ENCODE measurements around the gene KCNJ4.
"Not testable (repeated sequence)": the region's sequence is repeated elsewhere in the genome, so short reads cannot be mapped to it uniquely, and the experiment has no call there.

Gene KCNJ4

GRCh38 chr22:38395944-38396343 is 59.1 kb downstream of the KCNJ4 start:
- not testable (repeated sequence) for H2AK5ac ChIP-seq (ENCODE audit: low read length); H2BK120ac ChIP-seq (ENCODE audit: insufficient read depth, low read length, poor library complexity); H3K9me3 ChIP-seq (ENCODE audit: insufficient read depth, low read depth, low read length); H3K4me3 ChIP-seq (ENCODE audit: low read depth, low read length); H3K27ac ChIP-seq (ENCODE audit: low read depth, low read length); H3K79me1 ChIP-seq (ENCODE audit: low read length); H2BK5ac ChIP-seq (ENCODE audit: low read depth, low read length, poor library complexity); DNase-seq; H3K14ac ChIP-seq (ENCODE audit: low read length); H3K36me3 ChIP-seq (ENCODE audit: control insufficient read depth in 1 of 2, insufficient read depth in 2 of 2, low read length in 2 of 2); H3K18ac ChIP-seq (ENCODE audit: low read length); H4K91ac ChIP-seq (ENCODE audit: low read depth, low read length); H4K8ac ChIP-seq (ENCODE audit: low read depth, low read length); H2BK12ac ChIP-seq (ENCODE audit: low read length); H4K12ac ChIP-seq (ENCODE audit: low read depth, low read length); H3K9ac ChIP-seq (ENCODE audit: low read length); H2AFZ ChIP-seq (ENCODE audit: insufficient read depth, low read length, poor library complexity); H3K4ac ChIP-seq (ENCODE audit: low read depth, low read length); H3K4me1 ChIP-seq (ENCODE audit: control insufficient read depth in 1 of 2, insufficient read depth in 2 of 2, low read length in 2 of 2); H3K23ac ChIP-seq (ENCODE audit: low read length); H3K27me3 ChIP-seq (ENCODE audit: insufficient read depth, low read length)
- Histone ChIP-seq H3K79me2 (ENCODE audit: control insufficient read depth, insufficient read depth, low read length, poor library complexity) (peaks cover 11% of the 10 kb centered on the region), H3K4me2 (ENCODE audit: low read length) (peak overlapping the region; percentile 13)

GRCh38 chr22:38394929-38395624 is 59.9 kb downstream of the KCNJ4 start:
- H3K18ac ChIP-seq (ENCODE audit: low read length); H3K23ac ChIP-seq (ENCODE audit: low read length); H2BK120ac ChIP-seq (ENCODE audit: insufficient read depth, low read length, poor library complexity); H4K8ac ChIP-seq (ENCODE audit: low read depth, low read length); H3K4ac ChIP-seq (ENCODE audit: low read depth, low read length); H3K79me1 ChIP-seq (ENCODE audit: low read length); H2BK5ac ChIP-seq (ENCODE audit: low read depth, low read length, poor library complexity); H3K27me3 ChIP-seq (ENCODE audit: insufficient read depth, low read length); H3K4me3 ChIP-seq (ENCODE audit: low read depth, low read length); H3K27ac ChIP-seq (ENCODE audit: low read depth, low read length); H4K91ac ChIP-seq (ENCODE audit: low read depth, low read length); H4K12ac ChIP-seq (ENCODE audit: low read depth, low read length); H2AFZ ChIP-seq (ENCODE audit: insufficient read depth, low read length, poor library complexity); H2BK12ac ChIP-seq (ENCODE audit: low read length); H3K36me3 ChIP-seq (ENCODE audit: control insufficient read depth in 1 of 2, insufficient read depth in 2 of 2, low read length in 2 of 2); H3K9ac ChIP-seq (ENCODE audit: low read length); H3K9me3 ChIP-seq (ENCODE audit: insufficient read depth, low read depth, low read length); H3K14ac ChIP-seq (ENCODE audit: low read length); H2AK5ac ChIP-seq (ENCODE audit: low read length); H3K4me1 ChIP-seq (ENCODE audit: control insufficient read depth in 1 of 2, insufficient read depth in 2 of 2, low read length in 2 of 2); H3K4me2 ChIP-seq (ENCODE audit: low read length): not testable (repeated sequence)
- no CpG with 5 or more reads among the region's 6 CpGs for WGBS (ENCODE audit: extremely low coverage, insufficient coverage, insufficient read length)
- H3K79me2 ChIP-seq (ENCODE audit: control insufficient read depth, insufficient read depth, low read length, poor library complexity), result peaks cover 11% of the 10 kb centered on the region
- peak; percentile 13 to 60 for DNase-seq

GRCh38 chr22:38389428-38389818 is 65.6 kb downstream of the KCNJ4 start:
- not testable (repeated sequence) for H3K4me3 ChIP-seq (ENCODE audit: low read depth, low read length); H4K12ac ChIP-seq (ENCODE audit: low read depth, low read length); H2BK120ac ChIP-seq (ENCODE audit: insufficient read depth, low read length, poor library complexity); H3K36me3 ChIP-seq (ENCODE audit: control insufficient read depth in 1 of 2, insufficient read depth in 2 of 2, low read length in 2 of 2); H2BK5ac ChIP-seq (ENCODE audit: low read depth, low read length, poor library complexity); H3K27ac ChIP-seq (ENCODE audit: low read depth, low read length); H2BK12ac ChIP-seq (ENCODE audit: low read length); H3K4me1 ChIP-seq (ENCODE audit: control insufficient read depth in 1 of 2, insufficient read depth in 2 of 2, low read length in 2 of 2); H4K8ac ChIP-seq (ENCODE audit: low read depth, low read length); H3K18ac ChIP-seq (ENCODE audit: low read length); DNase-seq; H3K14ac ChIP-seq (ENCODE audit: low read length); H3K79me1 ChIP-seq (ENCODE audit: low read length); H4K91ac ChIP-seq (ENCODE audit: low read depth, low read length); H3K79me2 ChIP-seq (ENCODE audit: control insufficient read depth, insufficient read depth, low read length, poor library complexity); H3K9me3 ChIP-seq (ENCODE audit: insufficient read depth, low read depth, low read length); H3K27me3 ChIP-seq (ENCODE audit: insufficient read depth, low read length); H2AK5ac ChIP-seq (ENCODE audit: low read length); H2AFZ ChIP-seq (ENCODE audit: insufficient read depth, low read length, poor library complexity); H3K23ac ChIP-seq (ENCODE audit: low read length); H3K9ac ChIP-seq (ENCODE audit: low read length); H3K4me2 ChIP-seq (ENCODE audit: low read length)
- no CpG with 5 or more reads among the region's 4 CpGs for WGBS (ENCODE audit: extremely low coverage, insufficient coverage, insufficient read length)
- H3K4ac ChIP-seq (ENCODE audit: low read depth, low read length), result peak overlapping the region; percentile 75

- H3K9ac ChIP-seq (ENCODE audit: low read length); H3K4ac ChIP-seq (ENCODE audit: low read depth, low read length); H2BK5ac ChIP-seq (ENCODE audit: low read depth, low read length, poor library complexity); H2AFZ ChIP-seq (ENCODE audit: insufficient read depth, low read length, poor library complexity); DNase-seq; H3K79me1 ChIP-seq (ENCODE audit: low read length); H3K27ac ChIP-seq (ENCODE audit: low read depth, low read length); H4K12ac ChIP-seq (ENCODE audit: low read depth, low read length); H3K23ac ChIP-seq (ENCODE audit: low read length); H3K79me2 ChIP-seq (ENCODE audit: control insufficient read depth, insufficient read depth, low read length, poor library complexity); H3K4me2 ChIP-seq (ENCODE audit: low read length); H3K27me3 ChIP-seq (ENCODE audit: insufficient read depth, low read length); H3K4me3 ChIP-seq (ENCODE audit: low read depth, low read length); H4K91ac ChIP-seq (ENCODE audit: low read depth, low read length); H3K4me1 ChIP-seq (ENCODE audit: control insufficient read depth in 1 of 2, insufficient read depth in 2 of 2, low read length in 2 of 2); H2BK12ac ChIP-seq (ENCODE audit: low read length); H3K36me3 ChIP-seq (ENCODE audit: control insufficient read depth in 1 of 2, insufficient read depth in 2 of 2, low read length in 2 of 2); H3K18ac ChIP-seq (ENCODE audit: low read length); H3K14ac ChIP-seq (ENCODE audit: low read length); H2BK120ac ChIP-seq (ENCODE audit: insufficient read depth, low read length, poor library complexity); H2AK5ac ChIP-seq (ENCODE audit: low read length); H4K8ac ChIP-seq (ENCODE audit: low read depth, low read length); H3K9me3 ChIP-seq (ENCODE audit: insufficient read depth, low read depth, low read length): not testable (repeated sequence)
- no CpG with 5 or more reads among the region's 6 CpGs for WGBS (ENCODE audit: extremely low coverage, insufficient coverage, insufficient read length)
Measured at GRCh38 chr22:38388506-38389427, 66.2 kb downstream of the KCNJ4 start.

All from trophoblast cell (in vitro differentiated cells and primary cell).